Measurements from ENCODE around the gene PAX4. TPM values are rescaled to one million over a fixed set of nuclear protein-coding genes. Genes with fewer than 3 reads are reported as not detected.

The PAX4 gene
- total and polyA plus RNA-seq, 9 donors, result not detected

DNA sequence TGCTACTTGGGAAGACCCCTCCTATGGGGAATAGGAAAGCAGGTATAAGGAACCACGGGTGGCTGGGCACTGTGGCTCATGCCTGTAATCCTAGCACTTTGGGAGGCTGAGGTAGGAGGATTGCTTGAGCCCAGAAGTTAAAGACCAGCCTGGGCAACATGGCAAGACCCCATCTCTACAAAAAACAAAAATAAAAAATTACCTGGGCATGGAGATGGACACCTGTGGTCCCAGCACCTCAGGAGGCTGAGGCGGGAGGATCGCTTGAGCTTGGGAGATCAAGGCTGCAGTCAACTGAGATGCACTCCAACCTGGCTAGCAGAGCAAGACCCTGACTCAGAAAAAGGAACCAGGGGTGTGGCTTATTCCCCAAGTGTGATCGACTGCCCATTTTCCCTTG lies 25.4 kb downstream of the PAX4 start:
- WGBS, 3 donors, result 71 to 78% (median 77%) methylated on average over 4 of the region's 4 CpGs
- H3K9me3 ChIP-seq, result no peaks in the 10 kb centered on the region
- H3K27me3 ChIP-seq, result no peaks in the 10 kb centered on the region
- no peaks in the 10 kb centered on the region for H3K4me1 ChIP-seq (ENCODE audit: insufficient read depth)
- no peak for DNase-seq
- H3K27ac ChIP-seq, result no peak overlapping the region
- H3K36me3 ChIP-seq, result no peaks in the 10 kb centered on the region
- TF ChIP-seq EP300 (IDR thresholded peaks at IDR 0.05) (no peak), POLR2A (IDR thresholded peaks at IDR 0.05) (no peak)
- intact Hi-C loops (cut with DNase I), result no loop called here
- H3K4me3 ChIP-seq, result no peak overlapping the region

- DNase-seq, result no peak
- 75 to 80% (median 80%) methylated on average over 6 of the region's 6 CpGs for WGBS, 3 donors
- no peaks in the 10 kb centered on the region for H3K27me3 ChIP-seq
- no peak for TF ChIP-seq EP300 (IDR thresholded peaks at IDR 0.05)
- TF ChIP-seq CTCF (IDR thresholded peaks at IDR 0.05), result no peak
- TF ChIP-seq POLR2A (IDR thresholded peaks at IDR 0.05), result no peak
- H3K4me3 ChIP-seq, result no peak overlapping the region
- no peaks in the 10 kb centered on the region for H3K4me1 ChIP-seq (ENCODE audit: insufficient read depth)
- no peaks in the 10 kb centered on the region for H3K9me3 ChIP-seq
- intact Hi-C loops (cut with DNase I), result no loop called here
- H3K27ac ChIP-seq, result no peak overlapping the region
- H3K36me3 ChIP-seq, result no peaks in the 10 kb centered on the region
These were observed 26.4 kb downstream of the PAX4 start for GRCh38 chr7:127591591-127591990.

DNA sequence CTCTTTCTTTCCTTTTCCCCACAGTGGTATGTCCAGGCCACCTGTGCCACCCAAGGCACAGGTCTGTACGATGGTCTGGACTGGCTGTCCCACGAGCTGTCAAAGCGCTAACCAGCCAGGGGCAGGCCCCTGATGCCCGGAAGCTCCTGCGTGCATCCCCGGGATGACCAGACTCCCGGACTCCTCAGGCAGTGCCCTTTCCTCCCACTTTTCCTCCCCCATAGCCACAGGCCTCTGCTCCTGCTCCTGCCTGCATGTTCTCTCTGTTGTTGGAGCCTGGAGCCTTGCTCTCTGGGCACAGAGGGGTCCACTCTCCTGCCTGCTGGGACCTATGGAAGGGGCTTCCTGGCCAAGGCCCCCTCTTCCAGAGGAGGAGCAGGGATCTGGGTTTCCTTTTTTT lies 26.8 kb downstream of the PAX4 start:
- TF ChIP-seq POLR2A (IDR thresholded peaks at IDR 0.05), result no peak
- no peak for TF ChIP-seq CTCF (IDR thresholded peaks at IDR 0.05)
- no peak for TF ChIP-seq EP300 (IDR thresholded peaks at IDR 0.05)
- H3K4me1 ChIP-seq (ENCODE audit: insufficient read depth), result no peaks in the 10 kb centered on the region
- no peak overlapping the region for H3K4me3 ChIP-seq
- intact Hi-C loops (cut with DNase I), result no loop called here
- no peaks in the 10 kb centered on the region for H3K27me3 ChIP-seq
- DNase-seq, result no peak
- no peaks in the 10 kb centered on the region for H3K36me3 ChIP-seq
- no peaks in the 10 kb centered on the region for H3K9me3 ChIP-seq
- no peak overlapping the region for H3K27ac ChIP-seq
- WGBS, 3 donors, result 82 to 90% (median 84%) methylated on average over 7 of the region's 7 CpGs

DNA sequence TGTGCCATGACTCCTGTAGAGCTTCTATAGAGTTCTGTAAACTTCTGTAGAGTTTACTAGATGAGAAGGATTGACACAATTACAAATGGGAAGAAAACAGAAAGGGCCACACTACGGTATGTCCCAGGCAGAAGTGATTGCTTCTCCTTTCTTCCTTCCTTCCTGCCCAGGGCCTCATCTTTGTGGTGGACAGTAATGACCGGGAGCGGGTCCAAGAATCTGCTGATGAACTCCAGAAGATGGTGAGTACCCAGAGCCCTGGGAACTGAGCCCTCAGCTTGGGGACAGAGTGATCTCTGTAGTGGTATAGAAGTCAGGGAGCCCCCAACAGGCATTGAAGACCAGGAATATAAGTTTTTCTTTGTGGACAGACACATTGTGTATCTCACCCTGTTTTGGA lies 28.0 kb downstream of the PAX4 start:
- H3K27ac ChIP-seq, result no peak overlapping the region
- TF ChIP-seq EP300 (IDR thresholded peaks at IDR 0.05), result no peak
- TF ChIP-seq POLR2A (IDR thresholded peaks at IDR 0.05), result no peak
- no peak for TF ChIP-seq CTCF (IDR thresholded peaks at IDR 0.05)
- no peak overlapping the region for H3K4me3 ChIP-seq

DNA sequence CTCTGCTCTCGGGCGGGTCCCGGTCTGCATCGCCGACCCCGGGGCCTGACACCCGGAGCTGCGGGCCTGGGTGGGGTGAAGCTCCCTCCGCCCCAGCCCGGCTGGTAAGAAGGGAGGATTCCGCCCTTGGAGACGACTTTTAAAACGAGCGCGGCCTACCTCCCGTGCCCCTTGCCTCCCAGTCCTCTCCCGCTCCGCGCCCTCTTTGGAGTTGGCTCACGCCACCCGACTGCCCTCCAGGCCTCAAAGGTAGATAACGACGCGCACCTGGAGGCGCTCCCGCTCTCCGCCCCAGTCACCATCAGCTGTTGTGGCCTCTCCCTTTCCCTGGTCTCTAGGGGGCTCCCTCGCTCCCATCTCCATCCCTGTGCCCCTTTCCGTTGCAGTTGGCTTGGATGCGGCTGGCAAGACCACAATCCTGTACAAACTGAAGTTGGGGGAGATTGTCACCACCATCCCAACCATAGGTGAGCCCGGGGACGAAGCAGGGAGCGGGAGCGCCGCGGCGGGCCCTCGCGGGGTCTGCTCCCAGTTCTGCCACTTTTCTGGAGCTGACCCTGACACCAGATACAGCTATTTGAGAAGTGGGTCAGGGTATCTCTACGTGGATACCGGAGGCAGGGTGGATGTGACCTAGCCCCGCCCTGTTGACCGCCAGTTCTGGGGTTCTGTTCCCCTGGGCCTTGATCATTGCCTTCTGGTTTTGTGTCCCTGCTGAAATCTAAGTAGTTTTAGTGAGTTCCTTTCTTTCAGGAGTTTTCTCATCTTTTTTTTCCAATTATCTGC lies 29.1 kb downstream of the PAX4 start:
- DNase-seq, result peak; percentile 62 to 74 (median 73)
- Histone ChIP-seq H3K27me3 (no peaks in the 10 kb centered on the region), H3K9me3 (no peaks in the 10 kb centered on the region), H3K4me1 (ENCODE audit: insufficient read depth) (peaks cover 10% of the 10 kb centered on the region), H3K27ac (peak overlapping the region; percentile 86 to 87), H3K36me3 (no peaks in the 10 kb centered on the region), H3K4me3 (peak overlapping the region; percentile 93)
- WGBS, 3 donors, result 2 to 5% (median 3%) methylated on average over 43 of the region's 43 CpGs
- TF ChIP-seq CTCF (IDR thresholded peaks at IDR 0.05) (peak in 1 of 3 donors; percentile 24), POLR2A (IDR thresholded peaks at IDR 0.05) (no peak)
- intact Hi-C loops (cut with DNase I), result loop anchor here (5.0 to 10.0 kb wide), 4 partner anchors 63 to 197 kb away; partner anchors contain the start of genes SND1 (in 3 of the 4) and ZNF800 (in 2 of the 4)

More for the DNA sequence above, 28.0 kb downstream of the PAX4 start:
- Histone ChIP-seq H3K36me3 (no peaks in the 10 kb centered on the region), H3K27me3 (no peaks in the 10 kb centered on the region), H3K9me3 (no peaks in the 10 kb centered on the region), H3K4me1 (ENCODE audit: insufficient read depth) (peaks cover 2% of the 10 kb centered on the region)
- no peak for DNase-seq
- 88 to 92% (median 88%) methylated on average over 3 of the region's 3 CpGs for WGBS, 3 donors
- intact Hi-C loops (cut with DNase I), result loop anchor here (5.0 to 10.0 kb wide), 4 partner anchors 62 to 198 kb away; partner anchors contain the start of genes SND1 (in 3 of the 4) and ZNF800 (in 2 of the 4)
